Upper lobe of right lung (tissue), 1 donor: Measurements from ENCODE around the gene STK25. TPM values are rescaled to one million over a fixed set of nuclear protein-coding genes. Genes with fewer than 3 reads are reported as not detected.

ENCODE experiments used
- ATAC-seq: fragments of 200-7000 bp; cut with Tn5 transposase; one replicate; pipeline ENCODE4 v1.9.1; 2020; ENCODE audit warnings: mild to moderate bottlenecking, moderate library complexity
- DNase-seq: peaks from one replicate; pipeline ENCODE4 v3.0.0-alpha.2; 2020
- H3K27ac ChIP-seq: fragments of 200-600 bp; one replicate; pipeline ENCODE4 v1.8.0; 2022
- H3K27me3 ChIP-seq: fragments of 200-600 bp; one replicate; pipeline ENCODE4 v1.8.0; 2022; ENCODE audit warnings: mild to moderate bottlenecking
- H3K36me3 ChIP-seq: fragments of 200-600 bp; one replicate; pipeline ENCODE4 v1.8.0; 2022
- H3K4me1 ChIP-seq: fragments of 200-600 bp; one replicate; pipeline ENCODE4 v1.8.0; 2022
- H3K4me3 ChIP-seq: fragments of 200-600 bp; one replicate; pipeline ENCODE4 v1.8.0; 2022; ENCODE audit warnings: mild to moderate bottlenecking
- H3K9me3 ChIP-seq: fragments of 200-600 bp; one replicate; pipeline ENCODE4 v1.8.0; 2022
- intact Hi-C: fragments of 100-400 bp; cut with DNase I; formaldehyde crosslinking; loops from one replicate; pipeline ENCODE4 v1.11.0; 2022
- total RNA-seq: library from RNA; stranded (reverse); fragmentation: NEBNext Ultra II Directional; extraction: Animal tissue kit (Norgen Biotek cat#: 25700); gene quantifications from one replicate; pipeline ENCODE4 v1.2.1, GENCODE V29; 2021
- TF ChIP-seq, protein P1 (sequence below): fragments of 200-600 bp; IDR thresholded peaks from one replicate; pipeline ENCODE4 v1.8.0; 2022; ENCODE audit warnings: antibody characterized with exemption
- donor health status: DM: no; HTN: yes; CAD: no; lungs with severe emphysema.

The STK25 gene
- total RNA-seq, 1 donor from 2014 or later = 134 TPM

GRCh38 chr2:241496003-241496707 lies 12.2 kb downstream of the STK25 start:
- no peak for ATAC-seq
- H3K9me3 ChIP-seq = no peaks in the 10 kb centered on the region
- no peaks in the 10 kb centered on the region for H3K4me1 ChIP-seq
- peak; percentile 57 for DNase-seq
- intact Hi-C loops = no loop called here
- no peaks in the 10 kb centered on the region for H3K27me3 ChIP-seq
- peaks cover 72% of the 10 kb centered on the region for H3K36me3 ChIP-seq
- TF ChIP-seq, protein P1, sequence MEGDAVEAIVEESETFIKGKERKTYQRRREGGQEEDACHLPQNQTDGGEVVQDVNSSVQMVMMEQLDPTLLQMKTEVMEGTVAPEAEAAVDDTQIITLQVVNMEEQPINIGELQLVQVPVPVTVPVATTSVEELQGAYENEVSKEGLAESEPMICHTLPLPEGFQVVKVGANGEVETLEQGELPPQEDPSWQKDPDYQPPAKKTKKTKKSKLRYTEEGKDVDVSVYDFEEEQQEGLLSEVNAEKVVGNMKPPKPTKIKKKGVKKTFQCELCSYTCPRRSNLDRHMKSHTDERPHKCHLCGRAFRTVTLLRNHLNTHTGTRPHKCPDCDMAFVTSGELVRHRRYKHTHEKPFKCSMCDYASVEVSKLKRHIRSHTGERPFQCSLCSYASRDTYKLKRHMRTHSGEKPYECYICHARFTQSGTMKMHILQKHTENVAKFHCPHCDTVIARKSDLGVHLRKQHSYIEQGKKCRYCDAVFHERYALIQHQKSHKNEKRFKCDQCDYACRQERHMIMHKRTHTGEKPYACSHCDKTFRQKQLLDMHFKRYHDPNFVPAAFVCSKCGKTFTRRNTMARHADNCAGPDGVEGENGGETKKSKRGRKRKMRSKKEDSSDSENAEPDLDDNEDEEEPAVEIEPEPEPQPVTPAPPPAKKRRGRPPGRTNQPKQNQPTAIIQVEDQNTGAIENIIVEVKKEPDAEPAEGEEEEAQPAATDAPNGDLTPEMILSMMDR = no peak
- H3K27ac ChIP-seq = no peak overlapping the region
- H3K4me3 ChIP-seq = no peak overlapping the region

- peaks cover 68% of the 10 kb centered on the region for H3K36me3 ChIP-seq
- H3K4me1 ChIP-seq = no peaks in the 10 kb centered on the region
- no peaks in the 10 kb centered on the region for H3K9me3 ChIP-seq
- DNase-seq = peak; percentile 52
- H3K27ac ChIP-seq = no peak overlapping the region
- intact Hi-C loops = no loop called here
- H3K27me3 ChIP-seq = no peaks in the 10 kb centered on the region
- TF ChIP-seq, protein P1 = no peak
- no peak overlapping the region for H3K4me3 ChIP-seq
- no peak for ATAC-seq
Measured at GRCh38 chr2:241495172-241496002, 13.0 kb downstream of the STK25 start.

- Histone ChIP-seq H3K9me3 (no peaks in the 10 kb centered on the region), H3K4me3 (no peak overlapping the region), H3K27me3 (no peaks in the 10 kb centered on the region), H3K4me1 (no peaks in the 10 kb centered on the region), H3K36me3 (peaks cover 61% of the 10 kb centered on the region), H3K27ac (no peak overlapping the region)
- DNase-seq = peak; percentile 50
- TF ChIP-seq, protein P1 = no peak
- intact Hi-C loops = no loop called here
- no peak for ATAC-seq
Measured at GRCh38 chr2:241494311-241494908, 14.0 kb downstream of the STK25 start.

- intact Hi-C loops = no loop called here
- H3K27me3 ChIP-seq = no peaks in the 10 kb centered on the region
- TF ChIP-seq, protein P1 = no peak
- peak; percentile 60 for DNase-seq
- no peaks in the 10 kb centered on the region for H3K9me3 ChIP-seq
- peaks cover 48% of the 10 kb centered on the region for H3K36me3 ChIP-seq
- H3K4me1 ChIP-seq = no peaks in the 10 kb centered on the region
- H3K27ac ChIP-seq = no peak overlapping the region
- no peak for ATAC-seq
- H3K4me3 ChIP-seq = no peak overlapping the region
Measured at GRCh38 chr2:241493092-241493491, 15.3 kb downstream of the STK25 start.

GRCh38 chr2:241492174-241492565 lies 16.2 kb downstream of the STK25 start:
- ATAC-seq (no peak), DNase-seq (no peak)
- Histone ChIP-seq H3K27ac (no peak overlapping the region), H3K4me1 (no peaks in the 10 kb centered on the region), H3K27me3 (no peaks in the 10 kb centered on the region), H3K9me3 (no peaks in the 10 kb centered on the region), H3K4me3 (no peak overlapping the region), H3K36me3 (peaks cover 43% of the 10 kb centered on the region)
- intact Hi-C loops = no loop called here
- TF ChIP-seq, protein P1 = no peak
